HG03045 (cell line): Measurements from ENCODE around the gene ATRNL1.
"Not testable (repeated sequence)": the region's sequence is repeated elsewhere in the genome, so short reads cannot be mapped to it uniquely, and the experiment has no call there.

Source experiments
- ATAC-seq: cut with Tn5 transposase; IDR thresholded peaks from one replicate; pipeline ENCODE4 v1.9.1; 2021; ENCODE audit warnings: mild to moderate bottlenecking, moderate library complexity; ENCODE audit not compliant: unreplicated experiment

ATRNL1 gene

GRCh38 chr10:115744089-115744488 lies 650.9 kb downstream of the ATRNL1 start:
- ATAC-seq, result no peak

- ATAC-seq, result no peak
Observed at GRCh38 chr10:115745943-115746342, 652.8 kb downstream of the ATRNL1 start.

DNA sequence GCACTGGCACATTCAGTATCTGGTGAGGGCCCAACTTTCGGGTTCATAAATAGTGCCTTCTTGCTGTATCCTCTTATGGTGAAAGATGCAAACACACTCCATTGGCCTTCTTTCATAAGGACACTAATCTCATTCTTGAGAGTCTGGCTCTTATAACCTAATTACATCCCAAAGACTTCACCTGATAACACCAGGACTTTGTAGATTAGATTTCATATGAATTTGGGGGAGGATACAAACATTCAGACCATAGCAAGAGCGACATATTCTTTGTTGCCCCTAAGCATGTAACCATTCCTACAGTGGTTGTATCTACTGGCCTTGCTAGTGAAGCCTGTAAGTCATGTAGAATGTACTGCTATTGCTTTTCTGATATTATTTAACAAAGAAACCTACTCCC lies 654.6 kb downstream of the ATRNL1 start:
- no peak for ATAC-seq

DNA sequence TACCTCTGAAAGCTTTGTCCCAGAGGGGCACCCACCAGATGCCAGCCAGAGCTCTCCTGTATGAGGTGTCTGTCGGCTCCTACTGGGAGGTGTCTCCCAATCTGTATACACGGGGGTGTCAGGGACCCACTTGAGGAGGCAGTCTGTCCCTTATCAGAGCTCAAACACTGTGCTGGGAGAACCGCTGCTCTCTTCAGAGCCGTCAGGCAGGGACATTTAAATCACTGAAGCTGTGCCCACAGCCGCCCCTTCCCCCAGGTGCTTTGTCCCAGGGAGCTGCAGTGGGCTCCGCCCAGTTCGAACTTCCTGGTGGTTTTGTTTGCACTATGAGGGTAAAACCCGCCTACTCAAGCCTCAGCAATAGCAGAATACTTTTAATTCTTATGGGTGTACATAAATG lies 665.3 kb downstream of the ATRNL1 start:
- not testable (repeated sequence) for ATAC-seq

GRCh38 chr10:115760131-115760530 lies 667.0 kb downstream of the ATRNL1 start:
- ATAC-seq, result no peak

DNA sequence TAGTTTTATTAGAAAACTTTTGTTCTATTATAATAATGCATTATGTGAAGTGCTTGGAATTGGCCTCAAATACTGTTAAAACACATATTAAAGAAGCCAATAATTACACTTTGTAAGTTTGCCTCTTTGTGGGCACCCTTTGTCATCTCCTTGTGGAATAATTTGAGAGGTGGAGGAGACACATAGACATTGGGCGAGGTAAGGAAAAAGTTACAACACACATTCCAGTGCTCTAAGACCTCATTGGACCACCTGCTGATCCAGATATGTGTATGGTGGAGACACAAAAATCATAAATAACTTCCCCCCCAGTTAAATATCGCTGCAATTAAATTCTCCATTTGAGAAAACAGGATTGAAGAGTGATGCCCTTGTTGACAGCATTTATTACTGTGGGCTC lies 668.0 kb downstream of the ATRNL1 start:
- ATAC-seq, result no peak

DNA sequence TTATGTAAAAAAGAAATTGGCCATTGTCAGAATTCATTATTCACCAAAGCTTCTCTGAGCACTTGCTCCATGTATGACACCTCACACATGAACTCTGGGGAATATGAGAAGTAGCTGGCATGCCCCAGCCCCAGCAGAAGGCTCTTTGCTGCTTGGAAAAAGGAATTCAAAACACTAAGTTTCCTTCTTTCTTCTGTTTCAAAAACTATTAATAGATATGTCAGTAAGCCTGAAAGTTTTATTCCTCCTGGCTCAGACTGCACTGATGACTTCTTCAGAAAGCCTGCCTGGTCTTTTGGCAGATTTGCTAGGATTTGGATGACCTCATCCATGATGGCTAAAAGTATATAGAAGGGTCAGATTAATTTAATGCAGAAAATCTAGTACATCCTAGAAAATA lies 668.9 kb downstream of the ATRNL1 start:
- no peak for ATAC-seq

- ATAC-seq, result no peak
Observed at GRCh38 chr10:115771755-115772154, 678.6 kb downstream of the ATRNL1 start.

DNA sequence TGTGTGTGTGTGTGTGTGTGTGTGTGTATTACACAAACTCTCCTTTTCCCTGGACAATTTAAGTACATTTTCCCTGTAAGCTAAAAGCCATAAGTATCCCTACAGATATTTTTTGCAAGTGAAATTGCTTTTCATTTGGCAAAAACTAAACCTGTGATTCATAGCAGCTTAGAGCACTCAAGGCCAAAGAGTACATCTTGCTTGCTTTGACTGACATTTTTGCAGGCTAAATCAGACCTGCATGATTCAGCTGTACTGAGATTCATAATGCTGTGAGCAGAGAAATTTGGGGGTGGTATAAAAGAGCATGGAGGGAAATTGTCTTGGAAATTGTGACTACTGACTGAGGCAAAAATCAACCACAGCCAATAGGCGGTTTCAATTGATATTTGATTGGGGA lies 679.4 kb downstream of the ATRNL1 start:
- no peak for ATAC-seq

GRCh38 chr10:115773832-115774231 lies 680.7 kb downstream of the ATRNL1 start:
- no peak for ATAC-seq

DNA sequence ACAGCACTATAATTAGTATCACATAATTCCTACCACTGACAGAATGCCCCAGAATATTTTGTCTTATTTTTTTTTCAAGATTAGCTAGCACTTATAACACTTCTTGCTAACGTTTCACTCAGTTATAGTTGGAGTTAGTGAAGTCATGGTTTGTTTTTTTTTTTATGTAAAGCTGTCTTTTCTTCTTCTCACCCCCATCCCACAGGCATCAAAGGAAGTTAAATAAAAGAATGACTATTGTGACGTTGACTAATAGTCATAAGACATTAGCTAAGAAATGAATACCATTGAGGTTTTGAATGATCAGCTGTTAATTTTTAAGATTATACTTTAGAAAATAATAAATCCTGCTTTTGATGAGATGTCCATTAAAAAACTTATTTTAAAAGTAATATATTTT lies 681.6 kb downstream of the ATRNL1 start:
- no peak for ATAC-seq

DNA sequence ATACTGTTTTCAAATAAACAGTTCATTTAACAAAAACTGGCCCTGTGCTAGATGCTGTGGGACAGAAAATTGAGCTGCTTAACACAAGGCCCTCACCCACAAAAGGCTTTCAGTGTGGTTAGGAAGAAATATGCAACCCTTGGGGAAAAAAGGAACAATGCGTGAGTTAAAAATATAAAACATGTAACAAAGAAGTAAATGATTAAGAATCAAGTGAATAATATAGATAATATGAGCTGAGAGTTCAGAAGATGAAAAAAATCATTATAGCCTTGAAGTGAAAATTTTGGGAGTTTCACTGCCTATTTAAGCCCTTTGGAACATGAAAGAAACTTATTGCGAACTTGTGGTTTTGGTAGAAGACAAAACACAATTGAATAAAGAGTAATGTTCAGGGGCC lies 684.5 kb downstream of the ATRNL1 start:
- ATAC-seq, result no peak

DNA sequence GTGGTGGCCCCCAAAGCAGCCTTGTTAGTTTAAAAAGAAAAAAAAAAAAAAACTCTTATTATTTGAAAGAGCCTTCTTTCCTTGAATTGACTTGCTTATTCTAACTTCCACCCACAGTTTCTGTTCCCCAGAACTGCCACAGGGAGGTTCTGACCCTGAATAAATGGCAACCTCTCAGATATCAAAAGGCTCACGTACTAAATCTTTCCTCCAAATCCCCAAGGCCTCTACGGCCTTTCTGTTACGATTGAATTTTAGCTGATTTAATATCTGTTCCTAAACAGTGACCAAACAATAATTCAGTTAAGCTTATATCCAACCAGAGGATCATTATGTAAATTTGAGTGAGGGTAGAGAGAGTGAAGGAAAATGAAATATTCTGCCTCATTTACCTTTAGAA lies 697.1 kb downstream of the ATRNL1 start:
- no peak for ATAC-seq

DNA sequence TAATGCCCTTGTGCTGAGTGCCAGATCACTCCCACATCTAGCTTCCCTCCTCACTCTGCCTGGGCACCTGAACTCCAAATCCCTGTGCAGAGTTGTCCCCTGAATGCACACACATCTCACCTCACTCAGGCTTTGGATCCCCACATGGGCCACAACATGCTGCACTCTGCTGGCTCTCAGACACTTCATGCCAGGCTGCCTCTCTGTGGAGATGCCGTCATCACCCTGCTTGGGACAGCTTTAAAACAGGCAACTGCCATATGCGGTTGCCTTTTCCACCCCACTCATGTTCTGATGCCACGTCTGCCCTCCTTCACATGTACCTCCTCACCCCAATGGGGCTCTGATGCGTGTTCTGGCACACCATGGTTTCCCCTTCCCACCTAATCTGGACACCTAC lies 702.8 kb downstream of the ATRNL1 start:
- ATAC-seq, result no peak

DNA sequence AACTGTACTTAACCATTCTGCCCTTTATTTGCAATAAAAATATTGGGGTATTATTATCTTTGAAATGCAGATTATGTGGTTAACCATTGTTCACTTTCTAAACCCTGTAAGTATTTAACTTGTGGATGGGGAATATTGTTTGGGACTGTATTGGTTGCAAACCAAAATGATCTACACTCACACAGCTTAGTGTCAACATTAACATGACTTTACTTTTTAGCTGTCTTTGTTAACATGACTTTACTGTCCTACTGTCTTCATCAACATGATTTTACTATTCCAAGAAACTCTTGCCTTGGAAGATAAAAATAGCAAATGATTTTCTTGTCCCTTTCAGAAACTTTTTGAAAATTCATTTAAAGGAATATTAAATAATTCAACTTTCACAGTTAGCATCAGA lies 708.3 kb downstream of the ATRNL1 start:
- ATAC-seq, result no peak

- ATAC-seq, result no peak
Observed at GRCh38 chr10:115801992-115802391, 708.8 kb downstream of the ATRNL1 start.

DNA sequence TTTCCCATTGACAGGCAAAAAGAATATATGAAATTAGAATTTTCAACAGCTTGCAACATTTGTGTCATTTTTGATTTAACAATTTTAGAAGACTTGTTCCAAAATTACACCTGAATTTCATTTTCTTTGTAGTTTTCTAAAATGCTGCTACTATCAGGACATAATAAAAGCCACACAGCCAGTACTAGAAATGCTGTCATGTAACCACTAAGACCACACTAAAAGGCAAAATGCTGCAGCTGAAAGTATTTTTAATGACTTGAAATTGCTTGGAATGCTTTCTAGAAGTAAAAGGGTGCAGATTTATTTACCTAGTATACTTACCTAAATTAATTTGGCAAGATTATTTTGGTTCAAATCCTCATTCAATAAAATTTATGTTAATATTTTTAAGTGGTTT lies 709.7 kb downstream of the ATRNL1 start:
- no peak for ATAC-seq

DNA sequence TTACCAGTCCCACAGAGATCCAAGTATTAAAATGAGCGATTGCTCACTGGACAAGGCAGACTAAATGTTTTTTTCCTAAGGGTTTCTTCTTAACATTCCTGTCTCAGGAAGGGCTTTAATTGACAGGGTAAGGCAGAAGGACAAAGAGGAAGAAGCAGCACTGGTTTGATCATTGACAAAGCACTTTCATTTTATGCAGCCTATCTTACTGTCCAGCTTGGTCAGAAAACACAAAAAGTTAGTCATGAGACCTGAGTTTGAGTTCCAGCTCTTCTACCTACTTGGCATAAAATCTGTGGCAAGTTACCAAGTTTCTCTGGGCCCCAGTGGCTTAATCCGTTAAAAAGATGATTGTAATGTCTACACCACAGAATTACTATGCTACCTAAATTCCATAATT lies 721.4 kb downstream of the ATRNL1 start:
- no peak for ATAC-seq

GRCh38 chr10:115818012-115818411 lies 724.8 kb downstream of the ATRNL1 start:
- ATAC-seq, result no peak

DNA sequence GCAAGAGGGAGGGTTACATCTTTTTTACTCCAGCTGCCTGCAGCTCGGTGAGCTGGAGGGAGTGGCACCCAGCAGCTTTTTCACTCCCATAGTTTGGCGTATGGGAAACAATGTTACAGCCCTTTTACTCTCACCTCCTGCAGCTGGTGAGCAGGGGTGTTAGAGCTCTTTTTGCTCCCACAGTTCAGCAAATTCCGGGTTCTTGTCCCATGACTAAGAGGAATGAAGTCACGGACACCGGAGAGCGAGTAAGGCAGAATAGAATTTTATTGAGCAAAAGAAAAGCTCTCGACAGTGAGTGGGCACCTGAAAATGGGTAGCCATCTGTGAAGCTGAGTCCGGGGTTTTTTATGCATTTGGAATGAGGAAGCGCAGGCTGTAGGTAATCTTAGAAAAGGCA lies 733.2 kb downstream of the ATRNL1 start:
- no peak for ATAC-seq

DNA sequence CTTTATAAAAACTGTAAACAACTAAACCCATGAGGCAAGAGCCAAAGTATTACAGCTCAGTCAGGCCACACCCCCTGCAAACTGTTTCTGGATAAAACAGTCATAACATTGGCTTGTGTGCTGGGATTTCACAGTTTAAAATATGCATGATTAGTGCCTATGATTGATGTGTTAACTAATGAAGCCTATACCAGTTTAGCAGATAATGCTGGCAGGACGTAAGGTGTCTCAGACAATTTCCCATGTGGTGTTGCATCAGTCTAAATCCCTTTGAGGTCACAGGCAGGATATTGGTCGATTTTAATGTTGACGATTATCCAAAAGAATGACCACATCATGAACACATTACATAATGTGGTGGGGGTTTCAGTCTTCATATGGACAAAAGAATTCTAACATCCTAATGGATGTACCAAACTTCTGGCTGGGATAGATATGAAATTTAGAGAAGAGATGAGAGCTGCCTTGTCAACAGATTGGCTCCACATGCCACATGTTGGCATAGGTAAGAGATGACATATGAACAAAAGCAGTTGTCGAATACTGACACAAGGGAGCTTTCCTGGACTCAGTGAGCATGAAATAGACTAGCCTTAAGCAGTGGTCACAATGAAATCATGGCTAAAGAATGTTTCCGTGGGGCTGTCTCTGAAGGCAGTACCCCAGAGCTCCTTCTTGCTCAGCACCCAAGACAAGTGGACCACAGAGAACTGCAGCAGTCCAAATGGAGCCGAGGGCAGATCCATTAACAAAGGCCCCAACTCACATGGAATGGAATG lies 734.3 kb downstream of the ATRNL1 start:
- no peak for ATAC-seq

- not testable (repeated sequence) for ATAC-seq
Observed at GRCh38 chr10:115828182-115828581, 735.0 kb downstream of the ATRNL1 start.

- ATAC-seq, result no peak
Observed at GRCh38 chr10:115829521-115830205, 736.5 kb downstream of the ATRNL1 start.
